Measurements from ENCODE around the gene SLC13A4. TPM values are rescaled to one million over a fixed set of nuclear protein-coding genes. Genes with fewer than 3 reads are reported as not detected.
"Not testable (repeated sequence)": the region's sequence is repeated elsewhere in the genome, so short reads cannot be mapped to it uniquely, and the experiment has no call there.

The SLC13A4 gene
- total RNA-seq, 2 experiments from 2014 or later: not detected

GRCh38 chr7:135667626-135668025 is 60.4 kb downstream of the SLC13A4 start:
- H3K36me3 ChIP-seq (ENCODE audit: insufficient read depth, low read length): peaks cover 25% of the 10 kb centered on the region
- H2AFZ ChIP-seq (ENCODE audit: low read length); DNase-seq (ENCODE audit: low spot score); H3K4me3 ChIP-seq (ENCODE audit: low read depth, low read length, poor library complexity, severe bottlenecking); BruUV-seq (replicated peaks); H3K9me2 ChIP-seq (ENCODE audit: insufficient read depth, low read length); POLR2A ChIA-PET; H4K20me1 ChIP-seq (ENCODE audit: insufficient read depth, low read length); CTCF ChIA-PET (ENCODE audit: unreplicated experiment); H3K4me2 ChIP-seq (ENCODE audit: low read length); H3K27ac ChIP-seq (ENCODE audit: low read depth, low read length, poor library complexity, severe bottlenecking): not testable (repeated sequence)
- peaks cover 16% of the 10 kb centered on the region for H3K9me3 ChIP-seq (ENCODE audit: low read length)
- intact Hi-C loops (cut with micrococcal nuclease; ENCODE audit: unreplicated experiment): loop anchor here (10.0 kb wide), 1 partner anchor 683 kb away; the partner anchor contains the start of gene AGBL3
- H3K79me2 ChIP-seq (ENCODE audit: insufficient read depth, low read depth, low read length): peaks cover 16% of the 10 kb centered on the region; the same call in 1 of the 2 replicates
- peaks cover 15% of the 10 kb centered on the region for H3K4me1 ChIP-seq (ENCODE audit: insufficient read depth, low read length, poor library complexity, severe bottlenecking)

- Histone ChIP-seq H2AFZ (ENCODE audit: low read length) (no peak overlapping the region), H3K79me2 (ENCODE audit: insufficient read depth, low read depth, low read length) (peaks cover 17% of the 10 kb centered on the region; the same call in 1 of the 2 replicates), H3K4me3 (ENCODE audit: low read depth, low read length, poor library complexity, severe bottlenecking) (no peak overlapping the region), H4K20me1 (ENCODE audit: insufficient read depth, low read length) (no peaks in the 10 kb centered on the region), H3K36me3 (ENCODE audit: insufficient read depth, low read length) (peaks cover 25% of the 10 kb centered on the region), H3K4me2 (ENCODE audit: low read length) (no peak overlapping the region), H3K9me2 (ENCODE audit: insufficient read depth, low read length) (no peaks in the 10 kb centered on the region), H3K4me1 (ENCODE audit: insufficient read depth, low read length, poor library complexity, severe bottlenecking) (peaks cover 18% of the 10 kb centered on the region), H3K9me3 (ENCODE audit: low read length) (peaks cover 16% of the 10 kb centered on the region), H3K27ac (ENCODE audit: low read depth, low read length, poor library complexity, severe bottlenecking) (no peak overlapping the region)
- ChIA-PET CTCF (ENCODE audit: unreplicated experiment) (no interaction called here), POLR2A (interaction anchor here (0.7 kb wide), 1 partner anchor 56 kb away, joined by 3 read pairs; no protein-coding TSS in a partner anchor)
- no peak for TF ChIP-seq EZH2phosphoT487 (IDR thresholded peaks at IDR 0.05; ENCODE audit: borderline replicate concordance, low read depth, low read length)
- TF ChIP-seq, protein P1, sequence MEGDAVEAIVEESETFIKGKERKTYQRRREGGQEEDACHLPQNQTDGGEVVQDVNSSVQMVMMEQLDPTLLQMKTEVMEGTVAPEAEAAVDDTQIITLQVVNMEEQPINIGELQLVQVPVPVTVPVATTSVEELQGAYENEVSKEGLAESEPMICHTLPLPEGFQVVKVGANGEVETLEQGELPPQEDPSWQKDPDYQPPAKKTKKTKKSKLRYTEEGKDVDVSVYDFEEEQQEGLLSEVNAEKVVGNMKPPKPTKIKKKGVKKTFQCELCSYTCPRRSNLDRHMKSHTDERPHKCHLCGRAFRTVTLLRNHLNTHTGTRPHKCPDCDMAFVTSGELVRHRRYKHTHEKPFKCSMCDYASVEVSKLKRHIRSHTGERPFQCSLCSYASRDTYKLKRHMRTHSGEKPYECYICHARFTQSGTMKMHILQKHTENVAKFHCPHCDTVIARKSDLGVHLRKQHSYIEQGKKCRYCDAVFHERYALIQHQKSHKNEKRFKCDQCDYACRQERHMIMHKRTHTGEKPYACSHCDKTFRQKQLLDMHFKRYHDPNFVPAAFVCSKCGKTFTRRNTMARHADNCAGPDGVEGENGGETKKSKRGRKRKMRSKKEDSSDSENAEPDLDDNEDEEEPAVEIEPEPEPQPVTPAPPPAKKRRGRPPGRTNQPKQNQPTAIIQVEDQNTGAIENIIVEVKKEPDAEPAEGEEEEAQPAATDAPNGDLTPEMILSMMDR (conservative IDR thresholded peaks at IDR 0.05; ENCODE audit: low read length): no peak
- no peak for DNase-seq (ENCODE audit: low spot score)
- intact Hi-C loops (cut with micrococcal nuclease; ENCODE audit: unreplicated experiment): loop anchor here (10.0 kb wide), 1 partner anchor 682 kb away; the partner anchor contains the start of gene AGBL3
- no TSS peak for BruUV-seq (replicated peaks)
Observed at GRCh38 chr7:135666846-135667245, 61.1 kb downstream of the SLC13A4 start.

GRCh38 chr7:135666156-135666555 is 61.8 kb downstream of the SLC13A4 start:
- Histone ChIP-seq H3K79me2 (ENCODE audit: insufficient read depth, low read depth, low read length) (peaks cover 17% of the 10 kb centered on the region; the same call in 1 of the 2 replicates), H3K9me3 (ENCODE audit: low read length) (peaks cover 16% of the 10 kb centered on the region), H3K4me1 (ENCODE audit: insufficient read depth, low read length, poor library complexity, severe bottlenecking) (peaks cover 19% of the 10 kb centered on the region), H4K20me1 (ENCODE audit: insufficient read depth, low read length) (no peaks in the 10 kb centered on the region), H3K4me2 (ENCODE audit: low read length) (no peak overlapping the region), H3K36me3 (ENCODE audit: insufficient read depth, low read length) (peaks cover 25% of the 10 kb centered on the region), H3K9me2 (ENCODE audit: insufficient read depth, low read length) (no peaks in the 10 kb centered on the region), H3K4me3 (ENCODE audit: low read depth, low read length, poor library complexity, severe bottlenecking) (no peak overlapping the region), H2AFZ (ENCODE audit: low read length) (no peak overlapping the region), H3K27ac (ENCODE audit: low read depth, low read length, poor library complexity, severe bottlenecking) (no peak overlapping the region)
- POLR2A ChIA-PET: interaction anchor here (0.7 kb wide), 2 partner anchors 55 to 1621 kb away, joined by 3 read pairs; no protein-coding TSS in a partner anchor
- BruUV-seq (replicated peaks): no TSS peak
- intact Hi-C loops (cut with micrococcal nuclease; ENCODE audit: unreplicated experiment): loop anchor here (10.0 kb wide), 1 partner anchor 681 kb away; the partner anchor contains the start of gene AGBL3
- CTCF ChIA-PET (ENCODE audit: unreplicated experiment): no interaction called here
- no peak for DNase-seq (ENCODE audit: low spot score)
- TF ChIP-seq, protein P1 (conservative IDR thresholded peaks at IDR 0.05; ENCODE audit: low read length): no peak
- TF ChIP-seq EZH2phosphoT487 (IDR thresholded peaks at IDR 0.05; ENCODE audit: borderline replicate concordance, low read depth, low read length): no peak

All from OCI-LY7 (cell line).